H1 (cell line): Measurements from ENCODE around the gene BTBD9. TPM values are rescaled to one million over a fixed set of nuclear protein-coding genes. Genes with fewer than 3 reads are reported as not detected.

ENCODE experiments used
- EGR1 ChIP-seq: IDR thresholded peaks from 2 replicates; pipeline ENCODE4 v1.6.1; 2011; ENCODE audit warnings: low read depth, low read length, borderline replicate concordance
- EZH2 ChIP-seq: fragments of 200-600 bp; sonication (generic); IDR thresholded peaks from 2 replicates; pipeline ENCODE4 v1.7.1; 2012; ENCODE audit warnings: low read depth, mild to moderate bottlenecking, moderate library complexity, low read length, inconsistent platforms; ENCODE audit not compliant: severe bottlenecking
- NRF1 ChIP-seq: IDR thresholded peaks from 2 replicates; pipeline ENCODE4 v1.6.1; 2011; ENCODE audit warnings: mild to moderate bottlenecking, low read depth, low read length, improper control_type of control experiment
- POU5F1 ChIP-seq: IDR thresholded peaks from 2 replicates; pipeline ENCODE4 v1.6.1; 2011; ENCODE audit warnings: low read depth, mild to moderate bottlenecking, low read length, moderate library complexity
- RXRA ChIP-seq: IDR thresholded peaks from 2 replicates; pipeline ENCODE4 v1.6.1; 2011; ENCODE audit warnings: low read depth, mild to moderate bottlenecking, low read length, moderate library complexity; ENCODE audit not compliant: insufficient read depth
- TAF7 ChIP-seq: optimal IDR thresholded peaks from 2 replicates; pipeline ENCODE3; 2011; ENCODE audit warnings: low read depth, mild to moderate bottlenecking, inconsistent platforms, low read length, moderate library complexity, borderline replicate concordance
- TBP ChIP-seq: IDR thresholded peaks from 2 replicates; pipeline ENCODE4 v1.6.1; 2011; ENCODE audit warnings: low read depth, low read length, improper control_type of control experiment
- YY1 ChIP-seq: IDR thresholded peaks from 2 replicates; pipeline ENCODE4 v1.6.1; 2011; ENCODE audit warnings: low read depth, mild to moderate bottlenecking, low read length
- polyA plus RNA-seq, 7 experiments: library from polyadenylated mRNA; depleted of rRNA in 3 of 7; stranded (reverse) in 5 of 7; unstranded in 2 of 7; fragments of >200 nt in 5 of 7; fragments of 200-250 nt in 2 of 7; gene quantifications; 1 replicate in 5 of 7; 2 replicates in 1 of 7; 4 replicates in 1 of 7; pipeline versions ENCODE4 v1.2.1 to v1.2.3, GENCODE V29; 2011 to 2013; ENCODE audit warnings: missing spikeins in 2 of 7, mixed read lengths in 2 of 7
- total RNA-seq: library from RNA; stranded (reverse); fragmentation: NEBNext Ultra II Directional; extraction: Animal tissue kit (Norgen Biotek cat#: 25700); gene quantifications from 2 replicates; pipeline ENCODE4 v1.2.1, GENCODE V29; 2021

Gene BTBD9
- total and polyA plus RNA-seq, 2 of the 8 experiments (the other 6 are each of a cell fraction or from before 2014, with no cell fraction given): 0.92 to 4.1 TPM

GRCh38 chr6:38175786-38176185 lies 463.9 kb downstream of the BTBD9 start (continued):
- TF ChIP-seq YY1 (no peak), EGR1 (no peak), RXRA (no peak), POU5F1 (no peak), TAF7 (no peak), NRF1 (no peak), EZH2 (no peak), TBP (no peak)
- TF ChIP-seq, all 59 proteins: peak for 0
